Stimulated activated CD4-positive, alpha-beta T cell treated with anti-CD3 and anti-CD28 coated beads, Interleukin-1b, Interleukin-23, amount 100 ng/mL, for 4 hours (primary cell): ENCODE measurements around the gene BIRC7.

ENCODE experiments used
- DNase-seq, 2 donors: peaks; one replicate each; pipeline ENCODE4 v3.0.0-alpha.2; 2020; ENCODE audit warnings: low read depth in 2 of 2

BIRC7 gene

DNA sequence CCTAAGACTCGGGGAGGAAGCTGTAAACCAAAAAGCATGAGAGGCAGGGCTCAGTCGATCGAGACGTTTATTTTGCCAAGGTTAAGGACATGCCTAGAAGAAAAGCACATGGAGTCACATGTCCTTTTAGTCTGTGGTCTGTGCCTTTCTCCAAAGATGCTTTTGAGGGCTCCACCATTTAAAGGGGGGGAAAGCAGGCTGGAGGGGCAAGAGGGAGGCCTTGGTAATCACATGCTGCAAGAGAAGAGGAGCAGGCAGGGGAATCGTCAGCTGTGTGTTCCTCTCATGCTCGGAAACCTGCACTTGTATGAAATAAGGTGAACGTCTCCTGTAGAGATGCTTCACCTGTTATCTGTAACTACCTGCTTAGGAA, 10.6 kb upstream of the BIRC7 start:
- DNase-seq = no peak

DNA sequence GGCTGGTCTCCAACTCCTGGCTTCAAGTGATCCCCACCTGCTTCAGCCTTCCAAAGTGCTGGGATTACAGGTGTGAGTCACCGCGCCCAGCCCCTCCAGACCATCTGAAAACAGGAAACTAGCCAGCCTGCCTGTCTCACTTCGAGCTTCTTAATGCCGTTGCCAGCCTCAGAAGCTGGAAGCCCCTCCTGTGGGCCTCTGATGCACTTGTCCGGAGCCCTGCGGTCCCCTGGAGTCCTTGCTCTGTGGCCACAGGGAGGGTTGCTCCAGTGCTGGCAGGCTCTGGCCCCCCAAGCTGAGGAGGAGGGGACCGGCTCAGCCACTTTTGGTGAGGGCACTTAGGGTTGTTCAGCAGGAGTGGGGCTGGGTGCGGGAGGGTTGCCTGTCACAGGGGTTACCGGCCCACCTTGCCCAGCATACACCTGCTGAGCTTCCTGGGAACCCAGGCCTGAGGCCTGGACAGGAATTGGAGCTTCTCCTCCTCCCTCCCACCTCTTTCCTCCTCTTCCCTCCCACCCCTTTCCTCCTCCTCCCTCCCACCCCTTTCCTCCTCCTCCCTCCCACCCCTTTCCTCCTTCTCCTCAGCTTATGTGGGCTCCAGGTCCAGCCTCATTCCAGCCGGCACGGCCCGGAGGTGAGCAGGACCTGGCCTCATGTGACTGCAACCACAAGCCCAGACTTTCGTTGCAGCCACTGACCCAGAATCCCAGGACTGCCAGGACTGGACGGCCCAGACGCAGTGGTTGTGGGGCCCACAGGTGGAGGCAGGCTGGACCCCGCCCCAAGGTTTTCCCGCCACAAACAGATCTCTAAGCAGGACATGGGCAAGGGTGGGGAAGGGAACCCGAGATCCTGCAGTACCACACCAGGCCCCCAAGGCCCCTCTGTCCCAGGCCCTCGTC, 9.4 kb upstream of the BIRC7 start:
- no peak for DNase-seq

DNA sequence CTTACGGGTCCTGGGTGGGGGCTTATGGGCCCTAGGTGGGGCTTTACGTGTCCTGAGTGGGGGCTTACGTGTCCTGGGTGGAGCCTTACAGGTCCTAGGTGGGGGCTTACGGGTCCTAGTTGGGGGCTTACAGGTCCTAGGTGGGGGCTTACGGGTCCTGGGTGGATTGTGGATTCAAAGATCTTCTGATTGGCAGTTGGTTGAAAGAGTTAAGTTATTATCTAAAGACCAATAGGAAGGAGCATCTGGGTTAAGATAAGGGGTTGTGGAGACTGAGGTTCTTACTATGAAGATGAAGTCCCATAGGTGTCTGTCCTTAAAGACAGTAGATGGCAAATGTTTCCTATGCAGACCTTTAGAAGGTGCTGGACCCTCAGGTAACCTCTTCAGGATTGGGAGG, 8.4 kb upstream of the BIRC7 start:
- no peak for DNase-seq

DNA sequence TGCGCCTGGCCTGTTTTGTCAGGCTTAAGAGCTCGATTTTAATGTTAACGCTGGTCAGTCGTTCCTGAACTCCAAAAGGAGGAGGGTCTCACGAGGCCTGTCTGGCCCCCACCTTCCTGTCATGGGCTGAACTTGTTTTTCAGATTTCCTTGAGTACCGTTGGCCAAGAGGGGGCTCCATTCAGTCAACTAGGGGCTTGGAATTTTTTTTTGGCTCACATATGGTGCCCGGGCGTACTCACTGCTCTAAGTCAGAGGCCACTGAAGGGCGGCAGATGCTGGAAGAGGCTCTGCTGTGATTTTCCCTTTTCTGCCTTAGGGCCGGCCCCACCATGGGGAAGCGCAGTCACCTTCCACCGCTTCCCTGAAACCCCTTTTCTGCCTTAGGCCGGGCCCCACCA, 6.9 kb upstream of the BIRC7 start:
- DNase-seq = no peak

DNA sequence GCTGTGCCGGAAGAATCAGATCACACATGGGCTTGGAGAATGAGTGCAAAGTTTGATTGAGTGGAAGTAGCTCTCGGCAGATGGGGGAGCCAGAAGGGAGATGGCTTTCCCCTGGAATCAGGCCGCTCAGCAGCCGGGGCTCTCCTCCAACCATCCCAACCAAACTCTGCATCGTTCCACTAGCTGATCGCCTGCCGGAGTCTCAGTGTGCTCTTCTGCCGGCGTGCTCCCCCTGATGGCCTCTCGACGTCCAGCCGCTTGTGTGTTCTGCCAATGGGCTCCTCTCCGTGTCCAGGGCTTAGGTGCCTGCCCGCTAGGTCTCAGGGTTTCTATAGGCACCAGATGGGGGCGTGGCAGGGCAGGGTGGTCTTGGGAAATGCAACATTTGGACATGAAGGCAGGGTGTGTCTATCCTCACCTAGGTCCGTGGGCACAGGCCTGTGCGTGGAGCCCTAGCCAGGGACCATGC, 4.9 kb upstream of the BIRC7 start:
- DNase-seq = no peak

DNA sequence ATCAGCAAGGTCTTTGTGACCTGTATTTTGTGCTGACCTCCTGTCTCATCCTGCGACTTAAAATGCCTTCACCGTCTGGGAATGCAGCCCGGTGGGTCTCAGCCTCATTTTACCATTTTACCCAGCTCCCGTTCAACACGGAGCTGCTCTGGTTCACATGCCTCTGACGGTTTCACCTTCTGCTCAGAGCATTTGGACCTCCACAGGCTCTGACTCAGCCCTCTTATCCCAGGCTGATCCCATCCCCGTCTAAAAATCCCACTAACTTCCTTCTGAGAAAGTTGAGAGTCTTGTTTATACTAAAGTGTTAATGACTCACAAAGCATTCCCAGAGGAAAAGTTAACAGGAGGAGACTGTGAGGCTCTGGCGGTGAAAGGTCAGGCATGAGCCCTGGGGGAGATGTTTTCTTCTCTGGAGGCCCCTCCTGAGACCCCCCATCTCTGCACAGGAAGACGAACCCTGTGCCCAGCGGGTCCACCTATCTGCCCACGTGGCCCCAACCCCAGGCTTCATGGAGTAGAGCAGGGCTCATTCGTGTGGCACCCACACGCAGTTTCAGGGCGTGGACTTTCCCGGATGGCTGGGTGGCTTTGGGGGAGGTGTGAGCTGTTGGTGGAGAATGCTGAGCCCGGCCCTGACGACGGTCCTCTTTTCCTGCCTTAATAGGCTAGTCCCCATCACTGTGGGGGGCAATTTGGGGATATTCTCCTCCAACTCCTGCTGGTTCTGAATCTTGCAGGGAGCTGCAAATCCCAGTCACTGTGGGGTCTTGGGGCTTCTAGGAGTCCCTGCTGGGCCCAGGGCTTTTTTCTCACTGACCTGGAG, 3.3 kb upstream of the BIRC7 start:
- no peak for DNase-seq

DNA sequence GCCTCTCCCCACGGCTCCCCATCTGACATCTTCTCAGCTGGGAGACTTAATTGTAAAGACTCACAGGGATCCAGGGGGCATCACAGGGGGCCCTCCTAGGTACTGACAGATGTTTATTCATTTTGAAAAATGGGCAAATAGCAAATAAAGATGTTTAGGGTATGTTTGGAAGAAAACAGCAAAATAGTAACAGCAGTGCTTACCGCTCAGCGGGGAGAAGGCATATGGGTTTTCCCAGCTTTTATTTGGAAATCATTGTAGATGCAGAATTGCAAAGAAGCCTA, 2.7 kb upstream of the BIRC7 start:
- DNase-seq = no peak

DNA sequence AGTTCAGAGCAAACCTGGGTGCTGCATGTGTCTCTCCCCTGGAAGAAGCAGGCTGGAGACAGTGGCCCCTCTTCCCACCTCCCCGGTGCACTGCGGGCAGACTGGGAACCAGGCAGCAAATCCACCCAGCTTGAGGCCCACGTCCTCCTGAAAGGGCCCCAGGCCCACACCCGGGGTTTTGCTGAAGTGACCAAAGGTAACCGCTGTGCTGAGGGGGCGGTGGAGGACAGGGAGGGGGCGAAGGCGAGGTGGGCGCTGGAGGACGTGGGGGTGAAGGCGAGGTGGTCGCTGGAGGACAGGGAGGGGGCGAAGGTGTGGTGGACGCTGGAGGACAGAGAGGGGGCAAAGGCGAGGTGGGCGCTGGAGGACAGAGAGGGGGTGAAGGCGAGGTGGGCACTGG, 1.8 kb upstream of the BIRC7 start:
- DNase-seq = no peak

DNA sequence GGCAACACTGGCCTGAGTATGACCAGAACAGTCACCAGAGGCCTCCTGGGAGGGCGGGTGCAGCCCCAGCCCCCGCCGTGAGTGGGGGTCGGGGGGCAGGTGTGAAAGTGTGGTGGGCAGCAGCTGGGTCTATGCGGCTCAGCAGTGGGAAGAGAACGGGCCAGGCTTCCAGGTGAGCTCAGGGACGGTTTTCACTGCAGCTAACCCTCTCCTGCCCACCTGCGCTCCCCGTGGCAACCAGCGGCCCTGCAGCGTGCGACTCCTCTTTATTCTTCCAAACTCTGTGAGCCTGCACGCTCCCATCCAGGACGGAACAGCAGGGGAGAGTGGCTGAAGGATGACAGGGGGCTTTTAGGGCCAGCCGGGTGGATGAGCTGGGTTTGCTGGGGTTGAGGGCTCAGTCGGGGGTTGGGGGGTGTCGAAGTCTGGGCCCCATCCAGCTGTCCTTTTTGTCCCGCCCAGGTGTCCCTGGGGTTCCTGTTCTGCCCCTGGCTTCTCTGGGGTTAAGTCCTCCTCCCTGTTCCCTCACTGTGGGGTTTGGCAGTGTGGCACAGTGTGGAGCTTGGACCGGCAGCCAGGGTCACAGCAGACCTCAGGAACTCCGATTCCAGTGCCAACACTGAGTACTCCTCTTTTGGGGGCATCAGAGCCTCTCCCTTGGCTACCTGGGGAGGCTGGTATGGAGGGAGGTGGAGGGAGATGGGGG, 859 bp upstream of the BIRC7 start:
- DNase-seq = no peak

DNA sequence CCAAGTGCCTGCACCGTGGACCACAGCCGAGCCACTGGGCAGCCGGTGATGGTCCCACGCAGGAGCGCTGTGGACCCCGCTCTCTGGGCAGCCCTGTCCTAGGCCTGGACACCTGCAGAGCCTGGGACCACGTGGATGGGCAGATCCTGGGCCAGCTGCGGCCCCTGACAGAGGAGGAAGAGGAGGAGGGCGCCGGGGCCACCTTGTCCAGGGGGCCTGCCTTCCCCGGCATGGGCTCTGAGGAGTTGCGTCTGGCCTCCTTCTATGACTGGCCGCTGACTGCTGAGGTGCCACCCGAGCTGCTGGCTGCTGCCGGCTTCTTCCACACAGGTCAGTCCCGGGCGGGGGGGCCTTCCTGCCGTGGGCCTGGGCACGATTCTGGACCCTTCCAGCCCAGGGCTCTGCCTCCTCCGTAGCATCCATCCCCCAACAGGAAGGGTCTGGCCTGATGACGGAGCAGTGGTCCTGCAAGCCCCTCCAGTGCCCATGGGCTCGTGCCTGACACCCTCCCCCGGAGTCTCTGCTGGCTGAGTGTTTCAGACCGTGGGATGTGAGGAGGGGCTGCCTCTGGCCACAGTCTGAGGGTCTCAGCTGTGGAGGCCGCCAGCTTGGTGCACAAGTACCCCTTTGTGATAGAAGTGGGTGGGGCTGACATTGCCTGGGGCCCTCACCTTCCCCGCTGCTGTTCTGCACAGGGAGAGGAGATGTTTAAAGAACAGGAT, 572 bp downstream of the BIRC7 start:
- no peak for DNase-seq

DNA sequence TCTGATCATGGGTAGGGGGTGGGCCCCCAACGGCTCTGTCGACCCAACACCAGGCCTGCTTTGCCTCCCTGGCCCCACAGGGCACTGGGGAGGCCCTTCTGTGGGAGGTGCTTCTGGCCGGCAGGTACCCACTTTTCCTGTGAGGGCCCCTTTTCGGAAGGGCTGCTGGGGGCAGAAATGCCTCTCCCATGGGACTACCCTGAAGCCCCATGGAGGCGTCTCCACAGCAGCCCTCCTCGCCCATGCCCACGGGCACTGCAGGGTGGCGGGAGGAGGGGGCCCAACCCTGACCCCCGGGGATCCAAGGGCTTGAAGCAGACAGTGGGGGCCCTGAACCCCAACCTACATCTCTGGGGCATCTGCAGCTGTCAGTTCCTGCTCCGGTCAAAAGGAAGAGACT, 2.3 kb downstream of the BIRC7 start:
- no peak for DNase-seq

DNA sequence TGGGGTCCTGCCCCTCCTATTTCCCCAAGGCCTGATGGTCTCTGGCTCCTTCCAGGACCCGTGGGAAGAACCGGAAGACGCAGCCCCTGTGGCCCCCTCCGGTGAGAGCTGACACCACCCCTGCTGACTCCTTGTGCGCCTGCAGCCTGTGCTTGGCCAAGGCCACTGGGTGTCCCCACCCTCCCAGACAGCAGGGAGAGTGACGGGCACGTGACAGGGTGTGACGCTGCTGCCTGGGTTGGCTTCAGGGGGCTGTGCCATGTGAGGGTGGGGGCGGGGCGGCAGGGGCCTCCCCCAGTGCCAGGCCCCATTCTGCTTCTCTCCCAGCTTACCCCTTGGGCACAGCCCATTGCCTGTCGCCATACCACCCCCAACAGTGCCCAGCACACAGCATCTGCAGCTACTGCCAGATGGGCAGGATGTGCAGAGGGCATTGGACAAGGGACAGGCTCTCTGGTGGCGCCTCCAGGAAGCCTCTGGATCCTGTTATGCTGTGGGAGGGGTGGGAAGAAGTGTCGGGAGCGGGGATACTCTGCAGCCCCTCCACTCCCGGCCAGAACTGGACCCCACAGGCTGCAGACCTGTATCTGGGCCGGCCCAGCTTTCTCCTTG, 2.9 kb downstream of the BIRC7 start:
- DNase-seq = no peak

DNA sequence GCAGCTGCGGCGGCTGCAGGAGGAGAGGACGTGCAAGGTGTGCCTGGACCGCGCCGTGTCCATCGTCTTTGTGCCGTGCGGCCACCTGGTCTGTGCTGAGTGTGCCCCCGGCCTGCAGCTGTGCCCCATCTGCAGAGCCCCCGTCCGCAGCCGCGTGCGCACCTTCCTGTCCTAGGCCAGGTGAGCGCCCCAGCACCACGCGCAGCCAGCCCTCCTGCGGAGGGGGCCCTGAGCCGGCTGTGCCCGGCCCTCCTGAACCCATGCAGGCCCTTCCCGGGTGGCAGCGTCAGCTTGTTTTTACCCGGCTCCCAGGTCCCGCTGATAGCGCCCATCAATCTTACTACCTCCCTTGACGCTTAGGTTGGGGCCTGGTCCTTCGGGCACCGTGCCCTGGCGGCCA, 3.7 kb downstream of the BIRC7 start:
- DNase-seq = no peak

DNA sequence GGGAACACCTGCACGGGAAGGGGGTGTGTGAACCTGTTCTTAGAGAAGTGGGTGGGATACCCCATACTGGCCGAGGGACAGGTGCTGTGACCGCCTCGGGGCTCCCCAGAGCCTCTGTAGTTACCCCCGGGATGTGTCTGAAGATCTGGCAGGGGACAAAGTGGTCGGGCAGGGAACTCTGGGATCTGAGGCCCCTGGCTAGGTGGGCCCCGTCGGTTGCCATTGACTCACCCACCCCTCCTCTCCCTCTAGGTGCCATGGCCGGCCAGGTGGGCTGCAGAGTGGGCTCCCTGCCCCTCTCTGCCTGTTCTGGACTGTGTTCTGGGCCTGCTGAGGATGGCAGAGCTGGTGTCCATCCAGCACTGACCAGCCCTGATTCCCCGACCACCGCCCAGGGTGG, 4.3 kb downstream of the BIRC7 start:
- DNase-seq = no peak

DNA sequence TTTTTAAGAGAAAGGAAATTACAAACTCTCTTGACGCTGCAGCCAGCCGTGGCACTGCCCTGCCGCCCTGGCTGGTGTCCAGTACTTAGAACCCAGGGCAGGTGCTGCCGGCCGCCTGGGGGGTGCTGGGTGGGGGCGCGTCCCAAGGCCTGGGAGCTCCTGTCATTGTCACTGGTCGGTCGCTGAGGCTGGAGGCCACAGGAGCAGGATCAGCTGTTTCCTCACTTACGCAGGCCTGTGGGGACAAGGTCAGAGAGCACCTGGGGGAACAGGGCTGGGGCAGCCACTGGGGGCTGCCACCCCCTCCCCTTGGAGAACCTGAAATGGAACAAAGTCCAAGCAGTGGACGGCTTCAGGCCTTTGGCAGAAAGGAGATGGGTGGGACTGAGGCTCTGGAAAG, 5.6 kb downstream of the BIRC7 start:
- DNase-seq = no peak

DNA sequence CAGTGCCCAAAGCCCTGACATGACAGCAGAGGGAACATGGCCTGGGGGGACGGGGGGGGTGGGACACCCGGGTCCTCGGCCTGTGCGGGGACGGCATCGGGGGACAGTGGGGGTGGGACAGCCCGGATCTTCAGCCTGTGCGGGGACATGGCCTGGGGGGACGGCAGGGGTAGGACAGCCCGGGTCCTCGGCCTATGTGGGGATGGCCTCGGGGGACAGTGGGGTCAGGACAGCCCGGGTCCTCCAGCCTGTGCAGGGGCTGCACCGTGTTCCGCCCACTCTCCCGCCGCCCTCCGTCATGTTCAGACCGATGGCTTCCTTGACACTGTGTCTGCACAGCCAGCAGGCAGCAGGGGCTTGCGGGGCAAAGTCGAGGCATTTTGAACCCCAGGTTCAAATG, 7.0 kb downstream of the BIRC7 start:
- DNase-seq = no peak

DNA sequence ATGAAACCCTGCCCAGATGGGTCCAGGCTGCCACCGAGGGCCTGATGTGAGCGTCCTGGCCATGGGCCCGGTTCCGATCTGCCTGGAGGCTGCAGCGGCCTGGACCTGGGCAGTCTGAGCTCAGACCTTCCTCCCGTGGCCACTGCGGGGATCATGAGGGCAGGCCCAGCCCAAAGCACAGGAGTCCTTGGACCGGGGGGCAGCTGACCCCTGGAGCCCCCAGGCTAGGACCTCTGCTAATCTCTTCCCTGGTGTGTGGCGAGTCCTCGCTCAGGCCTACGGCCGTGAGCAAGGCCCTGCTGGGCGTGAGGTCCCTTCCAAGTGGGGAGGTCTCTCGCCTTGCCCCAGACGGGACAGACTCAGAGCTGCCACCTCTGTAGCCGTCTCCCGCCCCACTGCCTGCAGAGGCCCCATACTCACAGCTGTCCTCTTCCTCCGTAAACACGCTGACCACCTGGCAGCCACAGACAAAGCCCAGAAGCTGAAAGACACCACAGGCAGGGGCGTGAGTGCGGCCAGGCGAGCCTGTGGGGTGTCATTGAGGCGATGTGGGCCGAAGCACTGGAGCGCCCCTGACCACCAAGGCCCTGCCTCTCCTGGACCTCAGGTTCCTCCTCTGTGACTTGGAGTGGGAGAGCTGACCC, 8.0 kb downstream of the BIRC7 start:
- no peak for DNase-seq

DNA sequence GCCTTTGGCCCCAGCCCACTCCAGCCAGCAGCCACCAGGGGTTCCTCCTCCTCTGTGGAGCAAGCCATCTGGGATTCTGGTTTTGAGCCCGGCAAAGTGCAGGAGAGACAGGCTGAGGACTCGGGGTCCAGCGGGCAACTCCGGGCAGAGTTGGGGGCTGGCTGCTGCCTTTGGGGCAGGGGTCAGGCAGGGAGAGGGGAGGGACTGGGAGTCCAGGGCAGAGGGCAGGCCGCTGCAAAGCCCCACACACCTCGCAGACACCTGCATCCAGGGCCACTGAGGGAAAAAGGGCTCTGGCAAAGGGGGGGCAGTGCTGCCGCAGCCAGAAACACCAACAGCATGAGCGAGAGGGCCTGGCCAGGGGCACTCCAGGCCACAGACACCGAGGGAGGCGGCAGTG, 8.8 kb downstream of the BIRC7 start:
- DNase-seq = no peak

DNA sequence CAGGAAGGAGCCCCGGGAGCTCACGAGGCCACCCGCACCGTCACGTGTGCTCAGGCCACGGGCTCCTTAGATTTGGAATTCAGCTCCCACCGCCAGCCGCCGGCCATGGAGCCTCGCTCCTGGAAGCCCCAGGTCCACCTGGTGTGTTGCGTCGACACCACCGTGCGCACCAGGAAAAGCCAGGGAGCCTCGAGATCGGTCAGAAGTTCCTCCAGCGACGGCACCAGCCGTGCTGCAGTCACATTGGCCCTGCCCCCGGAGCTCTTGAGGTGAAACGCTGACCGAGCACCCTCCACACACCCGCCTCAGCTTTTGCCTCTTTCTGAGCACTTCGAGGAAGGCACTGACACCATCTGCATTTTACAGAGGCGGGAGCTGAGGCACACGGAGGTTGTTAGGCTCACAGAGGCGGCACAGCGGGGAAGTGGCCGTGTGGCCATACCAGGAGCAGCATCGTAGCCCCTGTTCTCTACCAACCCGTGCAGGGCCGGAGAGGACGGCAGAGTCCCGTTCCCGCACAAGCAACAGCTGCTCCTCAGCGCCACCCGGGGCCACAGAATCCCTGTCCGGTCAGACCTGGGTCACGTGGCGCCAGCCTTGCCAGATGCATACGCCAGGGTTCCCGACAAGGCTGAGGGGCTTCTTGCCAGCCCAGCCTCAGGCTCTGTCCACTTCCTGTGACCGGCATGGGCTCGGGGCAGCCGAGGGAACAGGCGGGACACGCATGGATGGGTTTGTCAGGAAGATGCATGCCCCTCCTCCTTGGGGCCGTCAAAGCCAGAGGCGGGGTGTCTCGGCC, 11.0 kb downstream of the BIRC7 start:
- DNase-seq = no peak

DNA sequence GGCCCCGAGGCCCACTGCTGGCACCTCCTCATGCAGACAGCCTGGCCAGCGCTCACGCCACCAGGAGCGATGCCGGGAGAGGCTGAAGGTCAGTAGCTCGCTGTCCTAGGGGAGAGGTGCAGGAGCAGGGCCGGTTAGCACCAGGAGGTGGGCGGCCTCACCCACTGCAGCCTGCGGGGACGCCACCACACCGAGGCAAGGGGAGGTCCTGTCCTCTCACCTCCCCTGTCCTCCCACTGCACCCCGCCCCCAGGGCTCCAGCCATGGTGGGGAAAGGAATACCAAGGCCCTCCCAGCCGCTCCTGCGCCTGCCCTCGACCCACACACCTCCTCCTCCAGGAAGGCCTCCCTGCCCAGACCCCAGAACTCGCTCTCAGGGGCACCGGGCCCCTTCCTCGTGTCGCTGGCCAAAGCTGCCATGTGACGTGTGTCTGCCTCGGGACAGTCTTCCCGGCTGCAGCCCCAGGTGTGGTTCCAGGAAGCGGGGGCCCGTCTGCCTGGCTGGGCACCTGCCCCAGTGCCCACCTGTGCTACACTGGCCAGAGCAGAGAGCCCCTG, 12.0 kb downstream of the BIRC7 start:
- DNase-seq = no peak
